HepG2 (cell line): ENCODE results near the gene C1orf50. TPM values are rescaled to one million over a fixed set of nuclear protein-coding genes. Genes with fewer than 3 reads are reported as not detected.

Experiments
- ARNTL ChIP-seq: sonication (generic); formaldehyde crosslinking; IDR thresholded peaks from 2 replicates; pipeline ENCODE4 v1.4.0; 2020; ENCODE audit warnings: mild to moderate bottlenecking, missing genetic modification reagents
- FOXA1 ChIP-seq, 2 experiments: fragments of 450-650 bp in 1 of 2; sonication (generic) in 1 of 2; formaldehyde crosslinking in 1 of 2; IDR thresholded peaks; 2 replicates each; pipeline versions ENCODE4 v1.4.0 to v1.6.1; 2016 to 2020; ENCODE audit warnings: missing genetic modification reagents in 1 of 2
- HNF1A ChIP-seq, 2 experiments: sonication (generic) in 1 of 2; formaldehyde crosslinking in 1 of 2; IDR thresholded peaks; 2 replicates each; pipeline versions ENCODE4 v1.4.0 to v1.6.1; 2016 to 2020; ENCODE audit warnings: borderline replicate concordance in 1 of 2, low read depth in 1 of 2, mild to moderate bottlenecking in 1 of 2, missing genetic modification reagents in 1 of 2
- ISL2 ChIP-seq: sonication (generic); formaldehyde crosslinking; IDR thresholded peaks from 2 replicates; pipeline ENCODE4 v1.5.0; 2020; ENCODE audit warnings: missing genetic modification reagents
- KAT8 ChIP-seq: IDR thresholded peaks from 2 replicates; pipeline ENCODE4 v1.6.1; 2016; ENCODE audit warnings: missing genetic modification reagents, missing compliant biosample characterization
- PPARG ChIP-seq: conservative IDR thresholded peaks from 2 replicates; pipeline ENCODE4 v1.6.1; 2016; ENCODE audit warnings: missing biosample characterization, missing genetic modification reagents
- REL ChIP-seq: sonication (generic); formaldehyde crosslinking; conservative IDR thresholded peaks from 2 replicates; pipeline ENCODE4 v1.8.0; 2022; ENCODE audit warnings: mild to moderate bottlenecking, missing genetic modification reagents, moderate library complexity
- REPIN1 ChIP-seq: sonication (generic); formaldehyde crosslinking; IDR thresholded peaks from 2 replicates; pipeline ENCODE4 v1.8.0; 2022; ENCODE audit warnings: missing genetic modification reagents, low read depth, mild to moderate bottlenecking, borderline replicate concordance
- SOX6 ChIP-seq, 2 experiments: fragments of 450-650 bp in 1 of 2; sonication (generic) in 1 of 2; formaldehyde crosslinking in 1 of 2; IDR thresholded peaks; 2 replicates each; pipeline versions ENCODE4 v1.4.0 to v1.6.1; 2017 to 2020; ENCODE audit warnings: antibody characterized with exemption in 1 of 2, mild to moderate bottlenecking in 1 of 2, missing genetic modification reagents in 1 of 2
- TERF1 ChIP-seq: sonication (generic); formaldehyde crosslinking; IDR thresholded peaks from 2 replicates; pipeline ENCODE4 v1.8.0; 2022; ENCODE audit warnings: mild to moderate bottlenecking, missing genetic modification reagents, moderate library complexity
- THYN1 ChIP-seq: sonication (generic); formaldehyde crosslinking; IDR thresholded peaks from 2 replicates; pipeline ENCODE4 v1.8.1; 2023; ENCODE audit warnings: low read depth, mild to moderate bottlenecking, moderate library complexity, missing genetic modification reagents, borderline replicate concordance
- ZBTB21 ChIP-seq: sonication (generic); formaldehyde crosslinking; IDR thresholded peaks from 2 replicates; pipeline ENCODE4 v1.4.0; 2020; ENCODE audit warnings: missing genetic modification reagents
- ZC3H4 ChIP-seq: sonication (generic); formaldehyde crosslinking; IDR thresholded peaks from 2 replicates; pipeline ENCODE4 v1.4.0; 2020; ENCODE audit warnings: missing genetic modification reagents, borderline replicate concordance
- ZFAT ChIP-seq: sonication (generic); formaldehyde crosslinking; conservative IDR thresholded peaks from 2 replicates; pipeline ENCODE4 v1.8.1; 2023; ENCODE audit warnings: missing genetic modification reagents, inconsistent platforms
- ZFP41 ChIP-seq: sonication (generic); formaldehyde crosslinking; IDR thresholded peaks from 2 replicates; pipeline ENCODE4 v1.4.0; 2020; ENCODE audit warnings: mild to moderate bottlenecking, missing genetic modification reagents, borderline replicate concordance
- ZNF546 ChIP-seq: sonication (generic); formaldehyde crosslinking; conservative IDR thresholded peaks from 2 replicates; pipeline ENCODE4 v1.8.1; 2023; ENCODE audit warnings: mild to moderate bottlenecking, missing genetic modification reagents
- ZNF567 ChIP-seq: sonication (generic); formaldehyde crosslinking; IDR thresholded peaks from 2 replicates; pipeline ENCODE4 v1.8.1; 2023; ENCODE audit warnings: mild to moderate bottlenecking, missing genetic modification reagents, borderline replicate concordance
- ZNF704 ChIP-seq: sonication (generic); formaldehyde crosslinking; IDR thresholded peaks from 2 replicates; pipeline ENCODE4 v1.8.1; 2023; ENCODE audit warnings: mild to moderate bottlenecking, inconsistent platforms, moderate library complexity, missing genetic modification reagents, borderline replicate concordance
- ZNF766 ChIP-seq: sonication (generic); formaldehyde crosslinking; IDR thresholded peaks from 2 replicates; pipeline ENCODE4 v1.5.0; 2020; ENCODE audit warnings: missing genetic modification reagents, borderline replicate concordance
- ZSCAN31 ChIP-seq: sonication (generic); formaldehyde crosslinking; IDR thresholded peaks from 2 replicates; pipeline ENCODE4 v1.5.0; 2020; ENCODE audit warnings: low read depth, mild to moderate bottlenecking, missing genetic modification reagents
- polyA plus RNA-seq, 8 experiments: library from polyadenylated mRNA; depleted of rRNA in 3 of 8; stranded (reverse) in 7 of 8; unstranded in 1 of 8; fragments of >200 nt; fragmentation: Illumina TruSeq in 4 of 8; extraction: Trizol in 4 of 8; gene quantifications; 2 replicates each; pipeline versions ENCODE4 v1.2.1 to v1.2.3, GENCODE V29; 2011 to 2016; ENCODE audit warnings: low read depth in 4 of 8, missing spikeins in 1 of 8, mixed read lengths in 1 of 8; ENCODE audit not compliant: insufficient read depth in 1 of 8
- total RNA-seq, 5 experiments: library from RNA; depleted of rRNA; stranded (reverse); fragments of >200 nt; fragmentation: Illumina TruSeq; extraction: Trizol; gene quantifications; 2 replicates each; pipeline ENCODE4 v1.2.3, GENCODE V29; 2016; ENCODE audit warnings: low read depth in 1 of 5

Gene C1orf50
- total and polyA plus RNA-seq, 2 of the 13 experiments (the other 11 are each of a cell fraction or from before 2014, with no cell fraction given), result 4.3 to 4.8 TPM

GRCh38 chr1:42765832-42766740, 963 bp upstream of the C1orf50 start (continued):
- TF ChIP-seq TERF1 (0 out of 2 replicates have a peak, but pooled peaks have one; percentile 41), ZNF704 (no peak), ZFP41 (no peak), HNF1A (IDR thresholded peaks at IDR 0.05; ENCODE audit: low read depth) (no peak), HNF1A (CRISPR knock-in tag; IDR thresholded peaks at IDR 0.05; ENCODE audit: borderline replicate concordance) (no peak), ARNTL (no peak; the same call in 1 of the 2 replicates), ISL2 (CRISPR knock-in tag) (no peak), ZNF546 (CRISPR knock-in tag) (no peak; the same call in 1 of the 2 replicates), PPARG (no peak), ZSCAN31 (CRISPR knock-in tag) (peak; percentile 22; the same call in 1 of the 2 replicates), ZC3H4 (no peak), FOXA1 (IDR thresholded peaks at IDR 0.05) (no peak), FOXA1 (CRISPR knock-in tag; IDR thresholded peaks at IDR 0.05) (0 out of 2 replicates have a peak, but pooled peaks have one; percentile 5), REL (CRISPR knock-in tag) (no peak), KAT8 (CRISPR knock-in tag) (peak; percentile 48; the same call in 1 of the 2 replicates), THYN1 (CRISPR knock-in tag) (0 out of 2 replicates have a peak, but pooled peaks have one; percentile 88), REPIN1 (CRISPR knock-in tag) (no peak), ZFAT (CRISPR knock-in tag) (no peak), ZNF567 (CRISPR knock-in tag) (0 out of 2 replicates have a peak, but pooled peaks have one; percentile 65), ZBTB21 (CRISPR knock-in tag) (no peak), ZNF766 (no peak), SOX6 (IDR thresholded peaks at IDR 0.05) (no peak), SOX6 (CRISPR knock-in tag; IDR thresholded peaks at IDR 0.05) (peak; percentile 25; the same call in 1 of the 2 replicates)
